ENCODE results near the gene BPGM.
"Not testable (repeated sequence)": the region's sequence is repeated elsewhere in the genome, so short reads cannot be mapped to it uniquely, and the experiment has no call there.

BPGM gene

DNA sequence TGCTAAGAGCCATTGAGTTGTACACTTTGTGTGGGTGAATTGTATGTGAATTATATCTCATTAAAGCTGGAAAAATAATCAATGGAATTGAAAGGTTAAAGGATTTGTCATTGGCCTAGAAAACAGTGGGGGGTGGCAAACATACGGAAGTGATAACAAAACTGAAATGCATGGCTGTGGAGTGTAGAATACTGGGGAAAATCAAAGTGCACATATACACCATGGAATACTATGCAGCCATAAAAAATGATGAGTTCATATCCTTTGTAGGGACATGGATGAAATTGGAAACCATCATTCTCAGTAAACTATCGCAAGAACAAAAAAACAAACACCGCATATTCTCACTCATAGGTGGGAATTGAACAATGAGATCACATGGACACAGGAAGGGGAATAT, 18.4 kb downstream of the BPGM start:
- H3K36me3 ChIP-seq (ENCODE audit: control insufficient read depth in 2 of 2, insufficient read depth in 2 of 2, low read length in 2 of 2); H3K9ac ChIP-seq (ENCODE audit: low read length in 2 of 2); H3K27me3 ChIP-seq (ENCODE audit: control insufficient read depth in 1 of 2, insufficient read depth in 2 of 2, low read length in 2 of 2); H3K9me3 ChIP-seq (ENCODE audit: control insufficient read depth in 2 of 2, low read length in 2 of 2); H3K27ac ChIP-seq (ENCODE audit: low read length); H3K4me1 ChIP-seq (ENCODE audit: control insufficient read depth, insufficient read depth, low read length); H3K4me3 ChIP-seq (ENCODE audit: low read length in 2 of 2): not testable (repeated sequence)

DNA sequence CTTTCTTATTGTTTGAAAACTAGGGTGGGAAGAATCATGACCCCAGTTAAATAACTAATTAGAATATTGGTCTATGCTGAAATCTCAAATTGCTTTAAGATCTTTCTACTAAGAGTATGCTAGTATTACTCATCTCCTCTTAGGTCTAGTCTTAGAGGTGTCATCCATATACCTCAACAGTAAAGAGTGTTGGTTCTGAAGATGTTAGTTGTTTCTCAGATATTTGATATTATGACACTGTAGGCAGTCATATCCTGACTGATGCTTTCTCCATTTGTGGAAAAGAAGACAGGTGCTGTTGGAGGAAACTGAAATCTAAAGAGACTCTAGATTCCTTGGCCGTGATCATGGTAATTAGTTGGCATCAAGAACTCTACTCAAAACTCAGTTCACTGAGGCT, 21.2 kb downstream of the BPGM start:
- H3K9me3 ChIP-seq (ENCODE audit: control insufficient read depth in 2 of 2, low read length in 2 of 2), result no peaks in the 10 kb centered on the region
- peaks cover 5% of the 10 kb centered on the region for H3K4me1 ChIP-seq (ENCODE audit: control insufficient read depth, insufficient read depth, low read length)
- H3K27me3 ChIP-seq (ENCODE audit: control insufficient read depth in 1 of 2, insufficient read depth in 2 of 2, low read length in 2 of 2), result no peaks in the 10 kb centered on the region
- H3K4me3 ChIP-seq (ENCODE audit: low read length in 2 of 2), result no peak overlapping the region
- H3K36me3 ChIP-seq (ENCODE audit: control insufficient read depth in 2 of 2, insufficient read depth in 2 of 2, low read length in 2 of 2), result no peaks in the 10 kb centered on the region
- H3K27ac ChIP-seq (ENCODE audit: low read length), result no peak overlapping the region
- H3K9ac ChIP-seq (ENCODE audit: low read length in 2 of 2), result no peak overlapping the region

DNA sequence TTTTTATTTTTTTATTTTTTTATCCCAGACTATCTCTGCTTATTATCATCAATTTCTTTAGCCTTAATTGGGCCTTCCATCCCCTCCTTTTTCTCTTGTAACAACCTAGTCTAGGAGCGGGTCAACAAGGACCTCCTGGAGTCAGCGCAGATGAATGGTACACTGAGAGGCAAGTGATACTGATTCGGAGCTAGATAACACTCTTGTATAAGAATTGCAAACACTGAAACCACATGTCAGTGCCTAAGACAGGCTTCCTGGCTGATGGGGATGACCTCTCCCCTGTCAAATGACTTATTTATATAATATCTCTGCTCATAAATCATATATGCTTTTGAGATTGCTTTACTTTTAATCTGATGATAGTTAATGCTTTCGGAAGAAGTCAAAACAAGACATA, 22.7 kb downstream of the BPGM start:
- no peaks in the 10 kb centered on the region for H3K27me3 ChIP-seq (ENCODE audit: control insufficient read depth in 1 of 2, insufficient read depth in 2 of 2, low read length in 2 of 2)
- H3K27ac ChIP-seq (ENCODE audit: low read length), result no peak overlapping the region

DNA sequence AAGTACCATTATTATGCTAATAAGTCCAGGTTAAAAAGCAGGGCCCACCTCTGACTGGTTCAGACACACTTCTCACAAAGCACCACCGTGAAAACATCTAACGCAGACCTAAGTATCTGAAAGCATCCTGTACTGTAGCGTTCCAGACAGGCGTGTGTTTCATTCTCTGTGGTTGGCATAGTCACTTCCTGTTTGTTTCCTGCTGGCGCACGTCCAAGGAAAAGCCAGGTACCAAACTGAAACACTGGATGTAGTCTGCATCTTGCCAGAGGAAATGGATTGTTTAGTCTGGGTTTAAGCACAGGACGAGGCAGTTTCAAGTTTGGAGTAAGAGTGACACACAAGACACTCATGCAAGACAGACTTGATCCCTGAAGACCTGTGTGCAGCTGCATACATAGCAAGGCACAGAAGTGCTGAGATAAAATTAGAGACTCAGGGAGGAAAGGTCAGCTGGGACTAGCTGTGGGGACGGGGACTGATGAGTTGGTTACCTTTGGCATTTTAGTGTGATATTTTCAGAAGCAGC, 23.3 kb downstream of the BPGM start:
- Histone ChIP-seq H3K27ac (ENCODE audit: low read length) (no peak overlapping the region), H3K4me3 (ENCODE audit: low read length in 2 of 2) (no peak overlapping the region), H3K4me1 (ENCODE audit: control insufficient read depth, insufficient read depth, low read length) (peaks cover 5% of the 10 kb centered on the region), H3K36me3 (ENCODE audit: control insufficient read depth in 2 of 2, insufficient read depth in 2 of 2, low read length in 2 of 2) (no peaks in the 10 kb centered on the region), H3K9me3 (ENCODE audit: control insufficient read depth in 2 of 2, low read length in 2 of 2) (peaks cover 0 to 3% of the 10 kb centered on the region in 2 donors), H3K9ac (ENCODE audit: low read length in 2 of 2) (no peak overlapping the region), H3K27me3 (ENCODE audit: control insufficient read depth in 1 of 2, insufficient read depth in 2 of 2, low read length in 2 of 2) (no peaks in the 10 kb centered on the region)

More for the DNA sequence above, 22.7 kb downstream of the BPGM start:
- Histone ChIP-seq H3K36me3 (ENCODE audit: control insufficient read depth in 2 of 2, insufficient read depth in 2 of 2, low read length in 2 of 2) (no peaks in the 10 kb centered on the region), H3K4me3 (ENCODE audit: low read length in 2 of 2) (no peak overlapping the region), H3K9ac (ENCODE audit: low read length in 2 of 2) (no peak overlapping the region), H3K4me1 (ENCODE audit: control insufficient read depth, insufficient read depth, low read length) (peaks cover 5% of the 10 kb centered on the region), H3K9me3 (ENCODE audit: control insufficient read depth in 2 of 2, low read length in 2 of 2) (peaks cover 0 to 3% of the 10 kb centered on the region in 2 donors)

DNA sequence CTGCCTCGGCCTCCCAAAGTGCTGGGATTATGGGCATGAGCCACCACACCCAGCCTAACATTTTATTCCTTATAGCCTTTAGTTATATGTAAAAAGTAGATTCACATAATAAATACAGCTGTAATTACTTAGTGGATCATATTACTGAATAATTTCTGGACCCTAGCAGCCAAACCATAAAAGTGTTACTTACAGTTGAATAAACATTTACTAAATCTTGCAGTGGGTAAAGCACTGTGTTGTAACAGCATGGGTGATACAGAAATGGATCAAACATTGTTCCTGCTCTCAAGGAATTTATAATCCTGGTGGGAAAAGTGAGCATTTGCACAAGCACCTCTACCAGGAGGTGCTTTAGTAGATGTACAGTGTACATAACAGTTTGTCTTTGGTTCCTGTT, 25.0 kb downstream of the BPGM start:
- H3K9me3 ChIP-seq (ENCODE audit: control insufficient read depth in 2 of 2, low read length in 2 of 2), result peaks cover 0 to 3% of the 10 kb centered on the region in 2 donors
- H3K27ac ChIP-seq (ENCODE audit: low read length), result no peak overlapping the region
- H3K9ac ChIP-seq (ENCODE audit: low read length in 2 of 2), result no peak overlapping the region
- H3K36me3 ChIP-seq (ENCODE audit: control insufficient read depth in 2 of 2, insufficient read depth in 2 of 2, low read length in 2 of 2), result no peaks in the 10 kb centered on the region
- no peak overlapping the region for H3K4me3 ChIP-seq (ENCODE audit: low read length in 2 of 2)
- peaks cover 5% of the 10 kb centered on the region for H3K4me1 ChIP-seq (ENCODE audit: control insufficient read depth, insufficient read depth, low read length)
- no peaks in the 10 kb centered on the region for H3K27me3 ChIP-seq (ENCODE audit: control insufficient read depth in 1 of 2, insufficient read depth in 2 of 2, low read length in 2 of 2)

DNA sequence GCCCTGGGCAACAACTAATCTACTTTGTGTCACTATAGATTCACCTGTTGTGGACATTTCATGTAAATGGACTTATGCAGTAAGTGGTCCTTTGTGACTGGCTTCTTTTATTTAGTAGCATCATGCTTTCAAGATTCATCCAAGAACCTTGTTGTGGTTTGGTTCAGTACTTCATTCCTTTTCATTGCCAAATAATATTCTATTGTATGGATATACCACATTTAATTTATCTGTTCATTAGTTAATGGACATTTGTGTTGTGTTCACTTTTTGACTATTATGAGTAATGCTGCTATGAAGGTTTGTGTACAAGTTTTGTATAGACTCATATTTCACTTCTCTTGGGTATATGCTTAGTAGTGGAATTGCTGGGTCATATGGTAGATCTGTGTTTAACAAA, 27.8 kb downstream of the BPGM start:
- Histone ChIP-seq H3K27me3 (ENCODE audit: control insufficient read depth in 1 of 2, insufficient read depth in 2 of 2, low read length in 2 of 2) (no peaks in the 10 kb centered on the region), H3K36me3 (ENCODE audit: control insufficient read depth in 2 of 2, insufficient read depth in 2 of 2, low read length in 2 of 2) (peaks cover 0 to 2% of the 10 kb centered on the region in 2 donors), H3K4me1 (ENCODE audit: control insufficient read depth, insufficient read depth, low read length) (peaks cover 5% of the 10 kb centered on the region), H3K9me3 (ENCODE audit: control insufficient read depth in 2 of 2, low read length in 2 of 2) (peaks cover 0 to 3% of the 10 kb centered on the region in 2 donors), H3K9ac (ENCODE audit: low read length in 2 of 2) (no peak overlapping the region), H3K4me3 (ENCODE audit: low read length in 2 of 2) (no peak overlapping the region), H3K27ac (ENCODE audit: low read length) (no peak overlapping the region)

DNA sequence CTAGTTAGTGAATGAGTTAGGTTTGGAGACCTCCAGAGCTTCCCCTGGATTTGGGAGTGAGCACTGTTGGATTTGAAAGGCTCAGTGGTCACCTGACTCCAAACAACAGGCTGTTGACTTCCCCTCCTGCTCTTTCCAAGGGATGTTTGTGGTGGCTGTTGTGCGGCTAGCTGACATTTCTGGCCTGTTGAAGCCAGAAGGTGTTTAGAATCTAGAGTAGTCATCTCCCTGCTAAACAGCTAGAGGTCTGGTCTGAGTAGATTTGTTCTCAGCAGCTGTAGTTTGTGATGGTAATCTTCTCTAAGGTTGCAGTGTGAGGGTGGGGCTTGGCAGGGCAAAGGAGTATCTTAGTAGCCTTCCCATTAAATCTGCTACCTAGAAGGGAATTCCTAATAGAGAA, 30.1 kb downstream of the BPGM start:
- peaks cover 0 to 5% of the 10 kb centered on the region in 2 donors for H3K36me3 ChIP-seq (ENCODE audit: control insufficient read depth in 2 of 2, insufficient read depth in 2 of 2, low read length in 2 of 2)

DNA sequence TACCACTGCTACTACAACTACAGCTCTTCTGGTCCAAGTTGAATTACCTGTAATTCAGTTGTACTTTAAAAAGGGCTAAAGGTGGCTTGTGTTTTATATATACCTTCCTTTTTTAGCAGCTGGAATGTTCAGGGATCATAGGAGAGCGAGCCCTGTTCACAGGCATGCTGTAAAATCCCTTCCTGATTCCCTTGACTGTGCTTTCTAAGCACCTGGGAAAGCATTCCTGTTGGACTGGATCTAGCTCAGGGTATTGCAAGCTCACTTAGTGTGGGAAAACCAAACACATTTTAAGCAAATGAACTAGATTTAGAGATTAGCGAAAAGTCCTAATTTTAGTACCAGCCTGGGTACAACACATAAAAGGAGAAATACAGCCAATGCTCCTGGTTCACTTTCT, 31.5 kb downstream of the BPGM start:
- Histone ChIP-seq H3K9me3 (ENCODE audit: control insufficient read depth in 2 of 2, low read length in 2 of 2) (peaks cover 0 to 3% of the 10 kb centered on the region in 2 donors), H3K36me3 (ENCODE audit: control insufficient read depth in 2 of 2, insufficient read depth in 2 of 2, low read length in 2 of 2) (peaks cover 0 to 5% of the 10 kb centered on the region in 2 donors), H3K9ac (ENCODE audit: low read length in 2 of 2) (no peak overlapping the region), H3K4me1 (ENCODE audit: control insufficient read depth, insufficient read depth, low read length) (no peaks in the 10 kb centered on the region), H3K4me3 (ENCODE audit: low read length in 2 of 2) (no peak overlapping the region), H3K27ac (ENCODE audit: low read length) (no peak overlapping the region), H3K27me3 (ENCODE audit: control insufficient read depth in 1 of 2, insufficient read depth in 2 of 2, low read length in 2 of 2) (no peaks in the 10 kb centered on the region)

More for the DNA sequence above, 30.1 kb downstream of the BPGM start:
- Histone ChIP-seq H3K9ac (ENCODE audit: low read length in 2 of 2) (no peak overlapping the region), H3K27ac (ENCODE audit: low read length) (no peak overlapping the region), H3K9me3 (ENCODE audit: control insufficient read depth in 2 of 2, low read length in 2 of 2) (peaks cover 0 to 3% of the 10 kb centered on the region in 2 donors), H3K27me3 (ENCODE audit: control insufficient read depth in 1 of 2, insufficient read depth in 2 of 2, low read length in 2 of 2) (no peaks in the 10 kb centered on the region), H3K4me3 (ENCODE audit: low read length in 2 of 2) (no peak overlapping the region), H3K4me1 (ENCODE audit: control insufficient read depth, insufficient read depth, low read length) (no peaks in the 10 kb centered on the region)

DNA sequence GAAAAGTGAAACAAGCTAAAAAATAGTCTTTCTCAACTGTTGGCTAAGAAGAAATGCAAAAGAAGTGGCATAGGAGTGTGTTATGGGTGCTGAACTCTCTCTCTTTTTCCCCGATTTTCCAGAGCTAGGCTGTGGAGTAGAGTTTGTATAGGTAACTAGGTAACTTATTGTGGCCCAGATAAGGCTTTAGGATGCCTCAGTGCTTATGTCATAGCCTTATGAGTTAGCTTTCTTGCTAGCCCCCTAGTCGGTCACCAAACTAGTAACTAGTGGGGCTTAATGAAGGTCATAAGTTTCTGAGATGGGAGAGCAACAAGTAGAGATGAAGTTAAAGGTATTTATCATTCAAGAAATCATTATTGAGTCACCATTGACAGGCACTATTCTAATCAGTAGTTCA, 32.4 kb downstream of the BPGM start:
- Histone ChIP-seq H3K27me3 (ENCODE audit: control insufficient read depth in 1 of 2, insufficient read depth in 2 of 2, low read length in 2 of 2) (no peaks in the 10 kb centered on the region), H3K9me3 (ENCODE audit: control insufficient read depth in 2 of 2, low read length in 2 of 2) (peaks cover 0 to 3% of the 10 kb centered on the region in 2 donors), H3K9ac (ENCODE audit: low read length in 2 of 2) (no peak overlapping the region), H3K36me3 (ENCODE audit: control insufficient read depth in 2 of 2, insufficient read depth in 2 of 2, low read length in 2 of 2) (peaks cover 0 to 5% of the 10 kb centered on the region in 2 donors), H3K4me3 (ENCODE audit: low read length in 2 of 2) (no peak overlapping the region), H3K4me1 (ENCODE audit: control insufficient read depth, insufficient read depth, low read length) (no peaks in the 10 kb centered on the region), H3K27ac (ENCODE audit: low read length) (no peak overlapping the region)

DNA sequence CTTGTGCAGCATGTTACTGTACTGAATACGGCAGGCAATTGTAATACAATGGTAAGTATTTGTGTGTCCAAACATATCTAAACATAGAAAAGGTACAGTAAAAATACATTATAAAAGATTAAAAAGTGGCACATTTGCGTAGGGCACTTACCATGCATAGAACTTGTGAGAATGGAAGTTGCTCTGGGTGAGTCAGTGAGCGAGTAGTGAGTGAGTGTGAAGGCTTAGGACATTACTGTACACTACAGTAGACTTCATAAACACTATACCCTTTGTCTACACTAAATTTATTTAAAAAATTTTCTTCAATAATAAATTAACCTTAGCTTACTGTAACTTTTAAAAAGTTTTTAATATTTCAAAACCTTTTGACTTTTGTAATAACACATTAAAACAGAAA, 37.5 kb downstream of the BPGM start:
- Histone ChIP-seq H3K9me3 (ENCODE audit: control insufficient read depth in 2 of 2, low read length in 2 of 2) (no peaks in the 10 kb centered on the region), H3K4me1 (ENCODE audit: control insufficient read depth, insufficient read depth, low read length) (peaks cover 3% of the 10 kb centered on the region), H3K4me3 (ENCODE audit: low read length in 2 of 2) (no peak overlapping the region), H3K9ac (ENCODE audit: low read length in 2 of 2) (no peak overlapping the region), H3K36me3 (ENCODE audit: control insufficient read depth in 2 of 2, insufficient read depth in 2 of 2, low read length in 2 of 2) (peaks cover 0 to 3% of the 10 kb centered on the region in 2 donors), H3K27me3 (ENCODE audit: control insufficient read depth in 1 of 2, insufficient read depth in 2 of 2, low read length in 2 of 2) (no peaks in the 10 kb centered on the region), H3K27ac (ENCODE audit: low read length) (no peak overlapping the region)

DNA sequence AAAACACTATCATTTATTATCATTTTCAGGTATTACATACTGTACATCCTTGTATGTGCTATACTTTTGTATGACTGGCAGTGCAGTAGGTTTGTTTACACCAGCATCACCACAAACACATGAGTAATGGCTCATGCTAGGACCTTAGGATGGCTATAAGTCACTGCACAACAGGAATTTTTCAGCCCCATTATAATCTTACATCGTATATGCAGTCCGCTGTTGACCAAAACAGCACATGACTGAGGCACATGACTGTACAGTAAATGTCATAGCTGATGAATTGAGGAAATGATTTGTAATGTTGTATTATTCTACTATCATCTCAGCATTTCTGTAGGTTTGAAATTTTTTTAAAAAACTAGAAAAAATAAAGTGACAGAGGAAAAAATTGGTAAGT, 38.6 kb downstream of the BPGM start:
- Histone ChIP-seq H3K27ac (ENCODE audit: low read length) (no peak overlapping the region), H3K36me3 (ENCODE audit: control insufficient read depth in 2 of 2, insufficient read depth in 2 of 2, low read length in 2 of 2) (peaks cover 0 to 3% of the 10 kb centered on the region in 2 donors), H3K4me1 (ENCODE audit: control insufficient read depth, insufficient read depth, low read length) (peaks cover 6% of the 10 kb centered on the region), H3K4me3 (ENCODE audit: low read length in 2 of 2) (no peak overlapping the region), H3K27me3 (ENCODE audit: control insufficient read depth in 1 of 2, insufficient read depth in 2 of 2, low read length in 2 of 2) (no peaks in the 10 kb centered on the region), H3K9me3 (ENCODE audit: control insufficient read depth in 2 of 2, low read length in 2 of 2) (no peaks in the 10 kb centered on the region), H3K9ac (ENCODE audit: low read length in 2 of 2) (no peak overlapping the region)

All from stomach smooth muscle (tissue), 2 donors.